Endothelial cell of umbilical vein (primary cell): ENCODE results near the gene HSD17B8. TPM values are rescaled to one million over a fixed set of nuclear protein-coding genes. Genes with fewer than 3 reads are reported as not detected.

ENCODE experiments used
- BruUV-seq: library from RNA; stranded (reverse); fragments of 400-500 nt; replicated peaks from 2 replicates; lab custom pipeline; 2021; lab: Mats Ljungman, UMichigan
- CTCF ChIA-PET: fragments of 300-600, 350-600 bp; sonication (Branson Sonifier 250); formaldehyde crosslinking; loops from one replicate; lab custom pipeline; 2021; ENCODE audit warnings: antibody characterized with exemption, inconsistent platforms; lab: Charles Lee
- POLR2A ChIA-PET: fragments of 300-600, 350-600 bp; sonication (Branson Sonifier 250); formaldehyde crosslinking; loops from one replicate; lab custom pipeline; 2021; ENCODE audit warnings: antibody characterized with exemption, inconsistent platforms; lab: Charles Lee
- DNase-seq: peaks from one replicate; pipeline ENCODE4 v3.0.0-alpha.2; 2011; ENCODE audit warnings: low read depth, low spot score
- FAIRE-seq: peaks from 2 replicates; lab custom pipeline; 2011; peaks lifted over from hg19 to GRCh38; lab: Jason Lieb, UNC
- H2AFZ ChIP-seq: 2 replicates; pipeline ENCODE4 v1.6.0; 2012; ENCODE audit warnings: low read depth, low read length, control low read depth, inconsistent platforms
- H3K27ac ChIP-seq: 2 replicates; pipeline ENCODE4 v1.5.1; 2011; ENCODE audit warnings: low read depth, mild to moderate bottlenecking, control low read depth, low read length, moderate library complexity; ENCODE audit not compliant: insufficient read depth
- H3K27me3 ChIP-seq, 2 experiments: 2 replicates each; pipeline versions ENCODE4 v1.6.0 to v1.6.1; 2011; ENCODE audit warnings: low read length in 2 of 2, mixed read lengths in 1 of 2; ENCODE audit not compliant: control insufficient read depth in 2 of 2, insufficient read depth in 2 of 2
- H3K36me3 ChIP-seq, 2 experiments: 2 replicates in 1 of 2; 3 replicates in 1 of 2; pipeline ENCODE4 v1.5.1; 2011; ENCODE audit warnings: low read length in 2 of 2, mild to moderate bottlenecking in 1 of 2, moderate library complexity in 1 of 2; ENCODE audit not compliant: control insufficient read depth in 2 of 2, insufficient read depth in 2 of 2; ENCODE audit errors: extremely low read depth in 1 of 2
- H3K4me1 ChIP-seq: 3 replicates; pipeline ENCODE4 v1.5.1; 2011; ENCODE audit warnings: mild to moderate bottlenecking, low read length; ENCODE audit not compliant: control insufficient read depth, insufficient read depth; ENCODE audit errors: extremely low read depth
- H3K4me2 ChIP-seq: 2 replicates; pipeline ENCODE4 v1.6.1; 2011; ENCODE audit warnings: low read length, control low read depth, mixed read lengths; ENCODE audit not compliant: insufficient read depth
- H3K4me3 ChIP-seq, 3 experiments: fragments of 200-600 bp in 1 of 3; sonication (generic), shearing (Covaris generic) in 1 of 3; replicated peaks in 1 of 3; 2 replicates each; pipeline ENCODE4 v1.5.1; 2011 to 2016; ENCODE audit warnings: control low read depth in 3 of 3, low read length in 3 of 3, mild to moderate bottlenecking in 2 of 3, inconsistent platforms in 1 of 3, low read depth in 1 of 3, moderate library complexity in 1 of 3; ENCODE audit not compliant: insufficient read depth in 1 of 3
- H3K79me2 ChIP-seq: 2 replicates; pipeline ENCODE4 v1.6.0; 2012; ENCODE audit warnings: low read length, inconsistent platforms; ENCODE audit not compliant: control insufficient read depth, insufficient read depth
- H3K9ac ChIP-seq: replicated peaks from 2 replicates; pipeline ENCODE3; 2011; ENCODE audit warnings: low read length, control low read depth; ENCODE audit not compliant: insufficient read depth; ENCODE audit errors: extremely low read depth
- H3K9me1 ChIP-seq: replicated peaks from 3 replicates; pipeline ENCODE4 v1.6.0; 2011; ENCODE audit warnings: mild to moderate bottlenecking, low read length; ENCODE audit not compliant: control insufficient read depth, insufficient read depth; ENCODE audit errors: extremely low read depth
- H3K9me3 ChIP-seq: replicated peaks from 2 replicates; pipeline ENCODE4 v1.5.1; 2012; ENCODE audit warnings: low read length, inconsistent platforms; ENCODE audit not compliant: control insufficient read depth, insufficient read depth
- H4K20me1 ChIP-seq: replicated peaks from 2 replicates; pipeline ENCODE3; 2011; ENCODE audit warnings: mild to moderate bottlenecking, low read length; ENCODE audit not compliant: control insufficient read depth, insufficient read depth; ENCODE audit errors: extremely low read depth
- CTCF ChIP-seq, 2 donors: IDR thresholded peaks; 1 replicate in 1 of 2; 2 replicates in 1 of 2; pipeline ENCODE4 v1.5.1; 2011; ENCODE audit warnings: low read length in 2 of 2, mild to moderate bottlenecking in 2 of 2, moderate library complexity in 2 of 2, control low read depth in 1 of 2, inconsistent platforms in 1 of 2, low read depth in 1 of 2; ENCODE audit not compliant: insufficient read depth in 1 of 2; ENCODE audit errors: extremely low read depth in 1 of 2
- EZH2 ChIP-seq: IDR thresholded peaks from 2 replicates; pipeline ENCODE4 v1.6.1; 2012; ENCODE audit warnings: borderline replicate concordance, low read depth, mild to moderate bottlenecking, moderate library complexity, low read length, inconsistent platforms; ENCODE audit not compliant: severe bottlenecking
- FOS ChIP-seq: IDR thresholded peaks from 2 replicates; pipeline ENCODE4 v1.6.1; 2011; ENCODE audit warnings: mild to moderate bottlenecking, low read length, moderate library complexity, borderline replicate concordance; ENCODE audit not compliant: insufficient read depth
- GATA2 ChIP-seq: IDR thresholded peaks from 2 replicates; pipeline ENCODE4 v1.7.0; 2011; ENCODE audit warnings: low read depth, mild to moderate bottlenecking, moderate library complexity, mixed read lengths, low read length; ENCODE audit not compliant: insufficient read length, insufficient read depth
- JUN ChIP-seq: IDR thresholded peaks from 2 replicates; pipeline ENCODE4 v1.6.1; 2011; ENCODE audit warnings: borderline replicate concordance, low read depth; ENCODE audit not compliant: insufficient read length, insufficient read depth
- MAX ChIP-seq: IDR thresholded peaks from 2 replicates; pipeline ENCODE4 v1.6.1; 2011; ENCODE audit not compliant: insufficient read depth, insufficient read length
- MYC ChIP-seq: IDR thresholded peaks from one replicate; pipeline ENCODE4 v1.6.1; 2011; ENCODE audit warnings: mild to moderate bottlenecking, low read depth, low read length
- POLR2A ChIP-seq: IDR thresholded peaks from 2 replicates; pipeline ENCODE4 v1.6.1; 2012; ENCODE audit warnings: low read depth, mild to moderate bottlenecking, control low read depth, low read length
- POLR2AphosphoS5 ChIP-seq: IDR thresholded peaks from 2 replicates; pipeline ENCODE4 v1.6.1; 2012; ENCODE audit warnings: low read depth, mild to moderate bottlenecking, control low read depth, low read length, moderate library complexity; ENCODE audit not compliant: insufficient read depth
- dilution Hi-C: fragments of 300-500 bp; cut with MboI; formaldehyde crosslinking; loops from one replicate; pipeline ENCODE4 v1.15.0; 2019; ENCODE audit warnings: low sequenced_read_pairs; ENCODE audit not compliant: extremely low pct_ligation_motif_present
- intact Hi-C: fragments of 100-400 bp; cut with micrococcal nuclease; formaldehyde crosslinking; loops from one replicate; pipeline ENCODE4 v1.10.0; 2022
- polyA plus RNA-seq, 4 experiments: library from polyadenylated mRNA; depleted of rRNA in 3 of 4; stranded (reverse) in 3 of 4; unstranded in 1 of 4; fragments of >200 nt; gene quantifications; 2 replicates each; pipeline versions ENCODE4 v1.2.1 to v1.2.3, GENCODE V29; 2011 to 2012; ENCODE audit warnings: missing spikeins in 1 of 4
- total RNA-seq: library from RNA; stranded (reverse); gene quantifications from 2 replicates; pipeline ENCODE4 v1.2.3, GENCODE V29; 2021

The HSD17B8 gene
- total and polyA plus RNA-seq, 2 donors (not counting 3 experiments of a cell fraction or from before 2014, with no cell fraction given) = 4.0 to 8.2 TPM

- no peaks in the 10 kb centered on the region for H3K4me1 ChIP-seq
- ChIA-PET CTCF (interaction anchor here (1.1 kb wide), 1 partner anchor 82 kb away, joined by 3 read pairs; no protein-coding TSS in a partner anchor), POLR2A (no interaction called here)
- H2AFZ ChIP-seq = no peak overlapping the region
- H3K9me1 ChIP-seq = no peaks in the 10 kb centered on the region
- intact Hi-C loops (loop anchor here (10.0 kb wide), 1 partner anchor 357 kb away; no protein-coding TSS in a partner anchor), dilution Hi-C loops (no loop called here)
- peaks cover 17 to 22% of the 10 kb centered on the region in 2 experiments for H3K27me3 ChIP-seq
- FAIRE-seq (no peak), DNase-seq (no peak)
- H4K20me1 ChIP-seq = no peaks in the 10 kb centered on the region
- no peak overlapping the region for H3K4me2 ChIP-seq
- no peak overlapping the region for H3K27ac ChIP-seq
- TF ChIP-seq POLR2AphosphoS5 = no peak
- TF ChIP-seq FOS = no peak
- TF ChIP-seq EZH2 = no peak
- TF ChIP-seq JUN = no peak
- TF ChIP-seq POLR2A = no peak
- H3K9ac ChIP-seq = no peak overlapping the region
- no peak overlapping the region for H3K4me3 ChIP-seq
- no peaks in the 10 kb centered on the region for H3K9me3 ChIP-seq
- H3K36me3 ChIP-seq = no peaks in the 10 kb centered on the region
- H3K79me2 ChIP-seq = no peaks in the 10 kb centered on the region
- BruUV-seq = no TSS peak
Observed at GRCh38 chr6:33241968-33242367, 37.5 kb downstream of the HSD17B8 start.

- Histone ChIP-seq H3K9me3 (no peaks in the 10 kb centered on the region), H2AFZ (no peak overlapping the region), H4K20me1 (no peaks in the 10 kb centered on the region), H3K4me2 (no peak overlapping the region), H3K4me3 (no peak overlapping the region), H3K4me1 (peaks cover 5% of the 10 kb centered on the region), H3K79me2 (no peaks in the 10 kb centered on the region), H3K9ac (no peak overlapping the region), H3K36me3 (no peaks in the 10 kb centered on the region), H3K27me3 (peaks cover 17 to 20% of the 10 kb centered on the region in 2 experiments), H3K27ac (no peak overlapping the region), H3K9me1 (no peaks in the 10 kb centered on the region)
- dilution Hi-C loops = no loop called here
- DNase-seq (no peak), FAIRE-seq (no peak)
- intact Hi-C loops = loop anchor here (10.0 kb wide), 1 partner anchor 359 kb away; no protein-coding TSS in a partner anchor
- BruUV-seq = no TSS peak
- CTCF ChIA-PET = interaction anchor here (1.4 to 1.6 kb wide), 2 partner anchors 118 to 259 kb away, joined by 3 to 4 read pairs; no protein-coding TSS in a partner anchor
- TF ChIP-seq POLR2A (no peak), POLR2AphosphoS5 (no peak), EZH2 (no peak), MYC (no peak), FOS (no peak), MAX (no peak), JUN (no peak), CTCF (IDR thresholded peaks at IDR 0.05; ENCODE audit: extremely low read depth in 1 of 2, insufficient read depth in 1 of 2, low read depth in 1 of 2, low read length in 2 of 2) (no peak), GATA2 (no peak)
- POLR2A ChIA-PET = interaction anchor here (0.7 kb wide), 1 partner anchor 127 kb away, joined by 3 read pairs; no protein-coding TSS in a partner anchor
Observed at GRCh38 chr6:33243476-33243875, 39.0 kb downstream of the HSD17B8 start.
